GM21381 (cell line): ENCODE measurements around the gene RASSF4.

Source experiments
- ATAC-seq: cut with Tn5 transposase; IDR thresholded peaks from one replicate; pipeline ENCODE4 v1.9.1; 2021; ENCODE audit warnings: mild to moderate bottlenecking, moderate library complexity; ENCODE audit not compliant: unreplicated experiment

The RASSF4 gene

DNA sequence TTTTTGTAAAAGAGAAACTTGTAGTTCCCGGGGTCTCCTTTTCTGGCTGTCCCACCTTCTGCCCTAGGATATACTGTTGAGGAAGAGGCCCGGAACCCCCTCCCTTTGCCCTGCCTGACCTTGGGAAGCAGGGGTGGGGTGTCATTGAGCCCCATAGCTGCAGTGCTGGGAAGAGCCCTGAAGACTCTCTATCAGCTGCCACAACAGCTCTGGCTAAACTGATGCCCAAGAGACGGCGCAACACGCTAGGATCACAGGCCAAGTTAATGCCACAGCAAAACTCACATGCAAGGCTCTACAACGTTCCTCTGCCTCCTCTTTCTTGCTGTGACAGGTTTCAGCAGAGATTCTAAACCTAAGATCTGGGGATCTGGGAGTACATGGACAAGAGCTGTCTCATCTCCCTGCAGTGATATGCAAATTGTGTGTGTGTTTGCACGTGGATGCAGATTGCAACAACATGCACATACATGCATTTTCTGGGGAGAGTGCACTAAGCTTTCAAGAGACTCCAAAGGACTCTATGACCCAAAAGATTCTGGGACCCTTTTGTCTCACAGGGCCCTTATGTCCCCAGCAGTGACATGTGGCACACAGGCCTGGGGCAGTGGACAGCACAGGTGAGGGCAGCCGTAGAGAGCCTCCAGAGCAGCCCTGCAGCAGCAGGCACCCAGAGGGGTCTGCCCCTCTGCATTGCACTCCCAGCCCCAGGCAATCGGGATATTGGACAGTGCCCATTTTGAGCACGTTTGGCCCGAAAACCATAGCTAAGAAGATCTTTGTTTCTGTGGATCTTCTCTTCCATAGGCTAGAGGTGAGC, 2.5 kb downstream of the RASSF4 start:
- ATAC-seq, result no peak

DNA sequence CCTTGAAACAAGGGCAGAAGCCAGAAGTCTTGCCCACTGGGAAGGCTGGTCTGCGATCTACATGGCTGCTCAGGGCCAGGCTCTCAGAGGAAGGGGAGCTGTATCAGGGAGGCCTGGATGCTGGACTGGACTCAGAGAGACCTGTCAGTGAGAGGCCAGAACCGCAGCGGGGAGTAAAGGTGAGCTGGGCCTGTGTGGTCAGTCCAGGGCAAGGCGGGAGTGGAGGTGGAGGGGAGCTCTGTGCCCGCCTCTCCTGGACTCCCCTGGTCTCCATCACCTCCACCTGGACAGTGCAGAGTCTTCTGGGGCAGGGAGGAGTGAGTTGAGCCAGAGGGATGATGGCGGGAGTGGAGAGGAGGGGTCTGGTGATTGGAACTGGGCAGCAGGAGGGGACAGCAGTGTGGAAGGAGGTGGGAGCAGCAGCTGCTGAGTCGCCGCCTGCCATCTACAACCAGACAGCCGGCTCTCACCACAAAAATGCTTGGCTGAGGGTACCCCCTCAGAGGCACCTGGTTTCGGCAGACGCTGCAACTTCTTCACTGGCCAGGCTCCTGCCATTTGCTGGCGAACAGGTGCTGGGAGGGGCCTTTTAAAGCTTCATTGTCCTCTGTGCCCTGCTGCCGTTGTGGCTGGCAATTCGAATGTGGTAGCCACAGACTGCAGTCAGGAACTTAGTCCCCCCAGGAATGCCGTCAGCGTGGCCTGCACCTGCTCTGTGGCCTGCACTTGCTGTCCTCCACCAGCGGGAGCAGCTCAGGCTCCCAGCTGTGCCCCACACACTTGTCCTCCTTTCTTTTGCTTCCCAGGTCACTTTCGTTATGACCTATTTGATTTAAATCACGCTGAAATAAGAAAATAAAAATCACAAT, 3.5 kb downstream of the RASSF4 start:
- ATAC-seq, result no peak

GRCh38 chr10:44963772-44964633, 4.4 kb downstream of the RASSF4 start:
- ATAC-seq, result no peak

DNA sequence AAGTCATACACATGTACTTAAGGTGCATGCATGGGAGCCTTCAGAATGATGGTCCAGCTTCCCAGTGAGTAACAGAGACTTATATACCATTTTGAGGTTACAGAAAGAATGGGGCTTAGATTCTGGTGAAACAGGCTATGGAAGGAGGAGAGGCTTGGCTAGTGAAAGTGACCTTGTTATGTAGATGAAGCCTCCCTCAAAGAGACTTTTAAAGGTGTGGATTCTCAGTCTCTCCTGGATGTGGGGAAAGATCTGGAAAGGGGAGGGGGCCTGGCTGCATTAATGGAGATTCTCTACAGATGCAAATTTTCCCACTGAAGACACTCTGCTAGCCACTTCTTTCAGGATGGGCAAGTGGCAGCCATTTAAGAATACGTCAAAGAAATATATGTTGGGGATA, 5.5 kb downstream of the RASSF4 start:
- ATAC-seq, result no peak

- ATAC-seq, result peak; percentile 31
Measured at GRCh38 chr10:44965651-44966097, 6.1 kb downstream of the RASSF4 start.

DNA sequence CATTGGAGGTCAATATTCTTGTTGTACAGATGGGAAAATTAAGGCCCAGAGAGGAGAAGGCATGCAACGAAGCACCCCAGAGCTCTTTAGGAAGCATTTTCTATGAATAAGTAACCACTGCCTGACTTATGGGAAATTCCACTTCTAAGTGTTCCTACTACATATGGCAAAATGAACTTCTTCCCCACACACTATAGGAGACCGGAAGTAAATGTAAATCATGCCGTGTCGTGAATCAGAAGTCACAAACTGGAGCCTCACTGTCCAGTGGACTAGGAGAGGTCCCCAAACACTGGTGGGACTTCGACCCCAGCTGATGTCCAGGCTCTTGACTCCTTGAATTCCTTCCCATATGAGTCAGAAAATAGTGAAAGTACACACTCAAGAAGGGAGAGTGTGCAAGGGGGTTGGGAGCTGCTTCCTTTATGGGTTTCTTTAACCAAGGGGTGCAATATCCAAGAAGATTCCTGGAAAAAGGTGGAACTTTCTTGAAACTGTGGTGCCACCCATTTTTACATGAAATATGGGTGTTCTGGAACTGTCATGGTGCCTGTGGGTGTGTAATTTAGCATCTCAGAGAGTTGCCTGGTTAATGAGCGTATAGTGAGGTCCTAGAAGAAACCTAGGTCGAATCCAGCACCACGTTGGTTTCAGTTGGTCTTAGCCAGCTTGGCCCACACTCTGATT, 6.7 kb downstream of the RASSF4 start:
- peak; percentile 37 for ATAC-seq

DNA sequence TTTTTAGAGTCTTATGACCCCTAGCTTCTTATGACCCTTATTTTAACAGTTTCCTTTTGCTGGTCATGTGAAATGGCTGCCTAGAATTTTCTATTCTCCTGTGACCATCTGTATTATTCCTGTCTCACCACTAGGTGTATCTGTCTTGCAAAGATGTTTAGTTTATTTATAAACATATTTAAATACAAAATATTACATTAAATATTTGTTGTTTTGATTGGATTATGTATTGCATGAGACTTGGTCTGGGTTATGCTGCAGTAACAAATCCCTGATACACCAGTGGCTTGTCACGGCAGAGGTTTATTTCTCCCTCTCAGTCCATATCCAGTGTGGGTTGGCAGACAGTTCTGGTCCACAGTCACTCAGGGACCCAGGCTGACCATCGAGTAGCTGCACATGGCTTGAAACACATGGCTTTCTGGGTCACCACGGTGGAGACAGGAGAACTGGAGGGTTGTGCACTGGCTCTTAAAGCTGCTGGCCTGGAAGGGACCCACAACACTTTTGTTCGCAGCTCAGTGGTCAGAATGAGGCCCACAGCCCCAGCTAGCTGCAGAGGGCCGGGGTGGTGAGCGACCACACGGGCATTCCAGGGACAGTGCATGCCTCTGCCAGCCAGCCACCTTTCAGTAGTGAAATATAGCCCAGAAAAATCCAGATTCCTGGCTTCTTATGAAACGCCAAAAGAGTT, 7.4 kb downstream of the RASSF4 start:
- no peak for ATAC-seq

DNA sequence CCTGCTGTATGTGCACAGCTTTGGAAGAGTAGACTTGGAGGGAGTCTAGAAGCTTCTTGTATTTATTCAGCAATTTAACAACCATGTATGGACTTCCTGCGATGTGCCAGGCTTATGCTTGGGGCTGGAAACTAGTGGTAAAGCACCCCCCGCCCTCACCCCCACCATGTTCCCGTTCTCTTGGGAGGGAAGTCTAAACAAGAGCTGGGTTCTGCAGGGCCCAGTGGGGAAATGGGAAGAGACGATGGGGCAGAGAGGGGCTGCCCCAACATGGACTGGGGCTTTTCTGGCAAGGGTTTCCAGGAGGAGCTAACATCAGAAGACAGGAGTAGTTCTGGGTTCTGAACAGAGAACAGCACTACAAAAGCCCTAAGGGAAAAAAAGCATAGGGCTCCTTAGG, 8.0 kb downstream of the RASSF4 start:
- no peak for ATAC-seq

DNA sequence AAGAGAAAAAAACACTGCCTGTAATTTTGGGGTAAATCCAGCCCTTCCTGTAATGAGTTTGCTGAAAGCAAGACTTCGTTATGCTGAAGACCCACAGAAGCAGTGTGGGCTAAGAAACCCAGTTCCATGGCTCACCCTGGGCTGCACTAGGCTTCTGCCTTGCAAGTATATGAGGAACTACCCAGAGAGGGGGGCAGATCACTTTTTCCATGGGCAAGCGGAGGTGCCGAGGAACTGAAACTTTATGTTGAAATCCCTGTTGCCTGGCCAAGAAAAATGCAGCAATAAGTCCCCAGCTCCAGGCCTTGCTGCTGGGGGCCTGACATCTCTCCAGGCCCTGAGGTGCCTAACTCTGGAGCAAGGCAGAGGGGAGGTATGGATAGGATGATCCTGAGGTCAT, 8.5 kb downstream of the RASSF4 start:
- no peak for ATAC-seq

DNA sequence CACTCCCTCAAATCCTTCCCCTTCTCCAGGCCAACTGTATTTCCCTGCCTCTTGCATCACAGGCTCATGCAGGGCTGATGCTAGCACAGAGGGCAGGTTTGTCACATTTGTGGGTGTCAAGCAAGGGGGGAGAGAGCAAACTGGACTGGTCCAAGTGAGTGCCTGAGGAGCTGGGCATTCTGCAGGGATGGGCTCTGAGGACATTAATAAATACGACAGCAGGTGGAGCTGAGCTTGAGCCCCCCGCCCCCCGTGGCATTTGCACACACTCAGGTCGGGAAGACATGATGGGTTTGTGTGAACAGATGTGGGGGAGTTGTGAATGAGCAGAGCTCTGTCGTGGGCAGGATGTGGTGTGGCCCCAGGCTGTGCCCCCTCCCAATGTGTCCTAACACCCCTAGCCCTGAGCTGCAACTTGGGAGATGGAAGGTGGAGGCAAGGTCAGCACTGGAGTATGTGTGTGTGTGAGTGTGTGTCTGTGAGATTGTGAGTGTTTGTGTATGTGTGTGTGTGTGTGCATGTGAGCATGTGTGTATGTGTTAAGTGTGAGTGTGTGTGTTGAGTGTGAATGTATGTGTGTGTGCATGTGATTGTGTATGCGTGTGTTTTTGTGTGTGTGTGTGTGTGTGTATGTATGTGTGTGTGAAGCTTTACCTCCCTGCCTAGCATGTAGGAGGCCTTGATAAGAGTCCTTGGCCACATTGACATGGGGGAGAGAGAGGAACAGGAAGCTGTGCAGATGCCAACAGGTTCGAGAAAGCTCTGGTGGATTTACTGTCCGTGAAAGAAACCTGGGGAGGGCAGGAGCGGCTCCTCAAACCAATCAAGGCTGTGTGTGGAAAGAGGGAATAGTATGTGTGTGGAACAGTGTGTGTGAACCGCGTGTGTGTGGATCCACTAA, 9.1 kb downstream of the RASSF4 start:
- ATAC-seq, result no peak

DNA sequence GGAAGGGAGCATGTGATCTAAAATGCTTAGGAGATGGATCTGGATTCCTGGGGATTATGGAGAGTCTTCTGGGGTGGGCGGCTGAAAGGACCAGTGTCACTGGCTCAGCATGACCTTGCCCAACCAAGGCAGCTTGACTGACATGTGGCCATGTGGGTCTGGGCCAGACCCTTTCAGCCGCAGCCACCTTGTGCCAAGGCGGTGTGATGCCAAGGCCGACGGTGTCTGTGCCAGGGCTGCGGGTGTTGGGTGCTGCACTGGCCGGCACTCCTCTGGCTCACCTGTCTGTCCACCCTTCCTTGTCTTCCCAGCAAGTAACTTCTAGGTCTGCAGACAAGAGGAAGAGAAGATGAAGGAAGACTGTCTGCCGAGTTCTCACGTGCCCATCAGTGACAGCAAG, 10.3 kb downstream of the RASSF4 start:
- ATAC-seq, result no peak

DNA sequence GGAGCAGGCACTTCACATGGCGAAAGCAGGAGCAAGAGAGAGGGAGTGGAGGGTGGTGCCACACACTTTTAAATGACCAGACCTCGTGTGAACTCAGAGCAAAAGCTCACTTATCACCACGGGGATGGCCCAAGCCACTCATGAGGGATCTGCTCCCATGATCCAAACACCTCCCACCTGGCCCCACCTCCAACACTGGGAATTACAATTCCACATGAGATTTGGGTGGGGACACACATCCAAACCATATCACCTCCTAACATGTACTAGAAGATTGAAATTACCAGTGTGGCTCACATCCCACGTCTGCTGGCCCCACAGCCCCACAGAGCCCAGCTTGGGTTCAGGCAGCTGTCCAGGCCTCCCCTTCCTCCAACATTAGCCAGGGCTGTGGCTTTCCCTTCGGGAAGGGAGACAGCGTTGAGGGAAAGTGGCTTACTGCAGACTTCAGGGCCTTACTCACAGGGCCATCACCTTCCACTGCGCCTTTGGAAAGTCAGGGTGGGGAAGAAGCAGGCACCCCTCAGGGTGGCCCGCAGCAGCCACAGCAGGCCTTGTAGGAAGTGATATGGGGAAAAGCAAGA, 11.3 kb downstream of the RASSF4 start:
- ATAC-seq, result no peak

- ATAC-seq, result no peak
Measured at GRCh38 chr10:44971434-44971833, 11.8 kb downstream of the RASSF4 start.

GRCh38 chr10:44971935-44972757, 12.5 kb downstream of the RASSF4 start:
- no peak for ATAC-seq

- ATAC-seq, result no peak
Measured at GRCh38 chr10:44972874-44973306, 13.3 kb downstream of the RASSF4 start.

DNA sequence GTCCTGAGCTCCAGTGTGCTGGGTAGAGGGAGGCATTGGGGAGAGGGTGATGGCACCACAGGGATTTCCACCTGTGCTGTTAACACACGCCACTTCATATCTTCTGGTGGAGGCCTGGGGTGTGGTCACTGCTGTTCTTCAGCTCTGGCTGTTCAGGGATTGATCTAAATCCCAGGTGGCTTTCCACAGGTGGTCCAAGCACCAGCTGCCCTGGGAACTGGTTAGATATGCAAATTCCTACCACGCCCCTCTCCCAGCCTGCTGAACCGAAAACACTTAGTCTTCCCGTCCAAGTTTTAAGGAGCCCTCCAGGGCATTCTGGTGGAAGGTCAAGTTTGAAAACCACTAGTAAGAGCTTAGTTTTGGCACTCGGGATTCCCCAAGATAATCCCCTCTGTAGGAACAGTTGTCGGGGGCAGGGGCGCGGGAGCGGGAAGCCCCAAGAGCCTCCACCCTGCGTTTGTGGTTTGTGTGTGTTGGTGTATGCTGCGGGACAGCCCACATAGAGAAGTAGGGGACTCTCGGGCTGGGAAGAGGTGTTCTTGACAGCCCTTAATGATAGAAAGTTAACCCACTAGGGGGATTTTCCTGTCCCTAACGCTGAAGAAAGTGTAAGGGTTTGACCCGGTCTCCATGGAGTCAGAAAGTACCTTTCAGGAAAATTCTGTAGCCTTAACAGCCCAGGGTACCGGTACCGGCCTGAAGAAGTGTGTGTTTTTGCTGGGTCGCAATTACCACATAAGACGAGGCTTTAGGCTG, 13.9 kb downstream of the RASSF4 start:
- no peak for ATAC-seq

- ATAC-seq, result no peak
Measured at GRCh38 chr10:44974082-44974627, 14.6 kb downstream of the RASSF4 start.
